ENCODE data around the gene MTRR. TPM values are rescaled to one million over a fixed set of nuclear protein-coding genes. Genes with fewer than 3 reads are reported as not detected.

MTRR gene
- total and polyA plus RNA-seq, 8 donors = 9.7 to 53.9 (median 18.5) TPM

DNA sequence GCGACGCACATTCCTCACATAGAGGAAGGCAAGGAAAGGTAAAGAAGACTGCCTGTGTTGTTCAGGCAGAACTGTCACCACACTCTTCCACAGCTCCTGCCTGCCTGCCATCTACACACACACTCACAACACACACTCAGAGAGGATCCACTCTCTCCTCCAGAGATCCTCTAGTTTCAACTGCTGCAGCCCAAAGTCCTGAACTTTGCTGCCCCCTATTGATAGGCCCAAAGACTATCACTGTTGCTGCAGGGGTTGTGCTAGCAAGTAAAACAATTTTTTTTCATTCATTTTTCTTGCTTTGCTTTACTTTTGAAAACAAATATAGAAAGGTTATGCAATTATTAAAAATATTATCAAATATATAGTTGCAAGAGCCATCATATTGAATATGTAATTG lies 12.1 kb upstream of the MTRR start:
- peak in 1 of 2 donors; percentile 61 for DNase-seq
- H3K4me3 ChIP-seq = no peak overlapping the region
- 94 to 100% (median 98%) methylated on average over 2 of the region's 2 CpGs for WGBS, 5 donors

GRCh38 chr5:7857361-7857760 lies 11.6 kb upstream of the MTRR start:
- intact Hi-C loops (cut with DNase I; ENCODE audit: low total_unique reads) = no loop called here
- WGBS, 5 donors = 78 to 83% (median 82%) methylated on average over 5 of the region's 5 CpGs
- no peak for DNase-seq
- H3K27ac ChIP-seq = no peak overlapping the region
- peaks cover 23 to 50% (median 49%) of the 10 kb centered on the region in 4 donors for H3K36me3 ChIP-seq
- H3K27me3 ChIP-seq = no peaks in the 10 kb centered on the region
- TF ChIP-seq POLR2A (IDR thresholded peaks at IDR 0.05) (no peak), EP300 (IDR thresholded peaks at IDR 0.05) (no peak), POLR2AphosphoS5 (IDR thresholded peaks at IDR 0.05) (no peak)
- TF ChIP-seq, protein P1, sequence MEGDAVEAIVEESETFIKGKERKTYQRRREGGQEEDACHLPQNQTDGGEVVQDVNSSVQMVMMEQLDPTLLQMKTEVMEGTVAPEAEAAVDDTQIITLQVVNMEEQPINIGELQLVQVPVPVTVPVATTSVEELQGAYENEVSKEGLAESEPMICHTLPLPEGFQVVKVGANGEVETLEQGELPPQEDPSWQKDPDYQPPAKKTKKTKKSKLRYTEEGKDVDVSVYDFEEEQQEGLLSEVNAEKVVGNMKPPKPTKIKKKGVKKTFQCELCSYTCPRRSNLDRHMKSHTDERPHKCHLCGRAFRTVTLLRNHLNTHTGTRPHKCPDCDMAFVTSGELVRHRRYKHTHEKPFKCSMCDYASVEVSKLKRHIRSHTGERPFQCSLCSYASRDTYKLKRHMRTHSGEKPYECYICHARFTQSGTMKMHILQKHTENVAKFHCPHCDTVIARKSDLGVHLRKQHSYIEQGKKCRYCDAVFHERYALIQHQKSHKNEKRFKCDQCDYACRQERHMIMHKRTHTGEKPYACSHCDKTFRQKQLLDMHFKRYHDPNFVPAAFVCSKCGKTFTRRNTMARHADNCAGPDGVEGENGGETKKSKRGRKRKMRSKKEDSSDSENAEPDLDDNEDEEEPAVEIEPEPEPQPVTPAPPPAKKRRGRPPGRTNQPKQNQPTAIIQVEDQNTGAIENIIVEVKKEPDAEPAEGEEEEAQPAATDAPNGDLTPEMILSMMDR (IDR thresholded peaks at IDR 0.05) = no peak
- H3K4me3 ChIP-seq = no peak overlapping the region
- peaks cover 0 to 4% (median under 1%) of the 10 kb centered on the region in 4 donors for H3K4me1 ChIP-seq
- no peaks in the 10 kb centered on the region for H3K9me3 ChIP-seq

More for the DNA sequence above, 12.1 kb upstream of the MTRR start:
- H3K4me1 ChIP-seq = peaks cover 0 to 10% (median 5%) of the 10 kb centered on the region in 4 donors
- peaks cover 19 to 45% (median 44%) of the 10 kb centered on the region in 4 donors for H3K36me3 ChIP-seq
- no peaks in the 10 kb centered on the region for H3K27me3 ChIP-seq
- H3K9me3 ChIP-seq = no peaks in the 10 kb centered on the region
- intact Hi-C loops (cut with DNase I; ENCODE audit: low total_unique reads) = no loop called here
- no peak overlapping the region for H3K27ac ChIP-seq
- no peak for TF ChIP-seq POLR2AphosphoS5 (IDR thresholded peaks at IDR 0.05)
- TF ChIP-seq POLR2A (IDR thresholded peaks at IDR 0.05) = no peak
- TF ChIP-seq, protein P1 (IDR thresholded peaks at IDR 0.05) = peak in 4 of 7 experiments; percentile 27 to 55 (median 40)
- no peak for TF ChIP-seq EP300 (IDR thresholded peaks at IDR 0.05)

- intact Hi-C loops (cut with DNase I; ENCODE audit: low total_unique reads) = no loop called here
- 64 to 82% (median 80%) methylated on average over 9 of the region's 9 CpGs for WGBS, 5 donors
- Histone ChIP-seq H3K27ac (no peak overlapping the region), H3K27me3 (no peaks in the 10 kb centered on the region), H3K4me3 (no peak overlapping the region), H3K36me3 (peaks cover 26 to 57% (median 56%) of the 10 kb centered on the region in 4 donors), H3K9me3 (no peaks in the 10 kb centered on the region), H3K4me1 (no peaks in the 10 kb centered on the region)
- TF ChIP-seq POLR2AphosphoS5 (IDR thresholded peaks at IDR 0.05) = no peak
- TF ChIP-seq, protein P1 (IDR thresholded peaks at IDR 0.05) = no peak
- TF ChIP-seq EP300 (IDR thresholded peaks at IDR 0.05) = no peak
- TF ChIP-seq POLR2A (IDR thresholded peaks at IDR 0.05) = no peak
- DNase-seq = no peak
These were observed 10.9 kb upstream of the MTRR start for GRCh38 chr5:7857926-7858632.

DNA sequence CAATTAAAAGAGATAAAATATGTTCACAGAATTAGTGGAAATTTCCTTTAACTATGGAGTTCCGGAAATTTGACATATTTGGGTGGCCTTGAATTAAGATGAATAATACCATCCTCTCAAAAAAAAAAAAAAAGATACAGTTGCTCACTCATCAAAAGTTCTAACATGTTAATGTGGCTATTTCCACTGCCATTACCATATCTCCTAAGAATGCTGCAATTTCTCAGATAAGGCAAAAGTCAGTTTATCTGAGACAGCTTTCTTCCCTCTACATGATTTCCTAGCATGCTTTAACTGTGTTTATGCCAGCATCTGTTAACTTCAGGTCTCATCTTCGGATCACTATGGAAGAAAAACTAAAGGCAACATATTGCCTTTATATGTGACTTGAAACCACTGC lies 2.8 kb upstream of the MTRR start:
- H3K4me3 ChIP-seq = no peak overlapping the region
- H3K4me1 ChIP-seq = peaks cover 11 to 47% (median 32%) of the 10 kb centered on the region in 4 donors
- WGBS, 5 donors = 90 to 98% (median 93%) methylated on average over 2 of the region's 2 CpGs
- no peak for DNase-seq
- H3K27ac ChIP-seq = no peak overlapping the region
- no peak for TF ChIP-seq POLR2AphosphoS5 (IDR thresholded peaks at IDR 0.05)
- TF ChIP-seq POLR2A (IDR thresholded peaks at IDR 0.05) = no peak
- TF ChIP-seq, protein P1 (IDR thresholded peaks at IDR 0.05) = no peak
- TF ChIP-seq EP300 (IDR thresholded peaks at IDR 0.05) = no peak
- no peaks in the 10 kb centered on the region for H3K27me3 ChIP-seq
- H3K36me3 ChIP-seq = peaks cover 11 to 43% (median 38%) of the 10 kb centered on the region in 4 donors
- intact Hi-C loops (cut with DNase I; ENCODE audit: low total_unique reads) = loop anchor here (10.0 kb wide), 1 partner anchor 1241 kb away; no protein-coding TSS in a partner anchor
- no peaks in the 10 kb centered on the region for H3K9me3 ChIP-seq

Data from stomach (tissue), 9 donors.